Colonic mucosa (tissue), 4 donors: ENCODE results near the gene PKD2. TPM values are rescaled to one million over a fixed set of nuclear protein-coding genes. Genes with fewer than 3 reads are reported as not detected.

Source experiments
- DNase-seq: peaks from one replicate; pipeline ENCODE4 v3.0.0-alpha.2; 2020
- H3K27ac ChIP-seq: fragments of 200-600 bp; one replicate; pipeline ENCODE4 v1.8.0; 2021
- H3K27me3 ChIP-seq: fragments of 200-600 bp; one replicate; pipeline ENCODE4 v1.8.0; 2021
- H3K36me3 ChIP-seq: fragments of 200-600 bp; one replicate; pipeline ENCODE4 v1.8.0; 2021
- H3K4me1 ChIP-seq: fragments of 200-600 bp; one replicate; pipeline ENCODE4 v1.8.0; 2021; ENCODE audit warnings: mild to moderate bottlenecking
- H3K4me3 ChIP-seq: fragments of 200-600 bp; one replicate; pipeline ENCODE4 v1.8.0; 2021
- H3K9ac ChIP-seq, 2 donors: one replicate each; pipeline ENCODE4 v1.7.0; 2013; ENCODE audit warnings: control low read depth in 2 of 2, low read depth in 2 of 2, low read length in 2 of 2
- H3K9me3 ChIP-seq: fragments of 200-600 bp; one replicate; pipeline ENCODE4 v1.8.0; 2021
- intact Hi-C: fragments of 100-400 bp; cut with DNase I; formaldehyde crosslinking; loops from one replicate; pipeline ENCODE4 v1.14.1; 2022
- total RNA-seq, 2 donors: library from RNA; stranded (reverse); fragmentation: NEBNext Ultra II Directional in 1 of 2; extraction: Animal tissue kit (Norgen Biotek cat#: 25700) in 1 of 2; gene quantifications; one replicate each; pipeline ENCODE4 v1.2.1, GENCODE V29; 2021
- TF ChIP-seq, protein P1 (sequence below): fragments of 200-600 bp; IDR thresholded peaks from one replicate; pipeline ENCODE4 v1.8.0; 2022; ENCODE audit warnings: antibody characterized with exemption, mild to moderate bottlenecking
- donor health status: healthy.
- donor health status: DM: no; HTN: no; CAD: no.
- donor health status: DM: no; HTN: no; CAD: no.

PKD2 gene
- total RNA-seq, 2 donors from 2014 or later, result 5.9 to 9.2 TPM

DNA sequence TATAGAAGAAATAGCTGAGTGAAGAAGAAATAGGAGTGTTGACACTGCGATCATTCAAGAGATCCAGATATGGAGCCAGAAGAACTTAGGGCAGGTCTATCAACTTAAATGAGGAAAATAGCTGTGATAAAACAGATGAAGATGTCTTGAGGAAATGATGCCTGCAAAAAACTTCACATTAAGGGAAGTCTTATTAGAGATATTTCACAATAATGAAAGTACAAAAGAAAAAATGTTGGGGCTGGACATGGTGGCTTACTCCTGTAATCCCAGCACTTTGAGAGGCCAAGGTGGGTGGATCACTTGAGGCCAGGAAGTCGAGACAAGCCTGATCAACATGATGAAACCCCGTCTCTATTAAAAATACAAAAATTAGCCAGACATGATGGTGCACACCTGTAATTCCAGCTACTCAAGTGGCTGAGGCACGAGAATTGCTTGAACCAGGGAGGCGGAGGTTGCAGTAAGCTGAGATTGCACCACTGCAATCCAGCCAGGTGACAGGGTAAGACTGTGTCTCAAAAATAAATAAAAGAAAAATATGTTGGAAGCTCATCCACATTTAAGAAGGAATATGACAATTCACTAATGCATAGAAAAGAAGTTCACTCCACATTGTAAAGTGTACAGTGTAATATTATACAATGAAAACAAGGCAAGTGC is 56.3 kb downstream of the PKD2 start:
- Histone ChIP-seq H3K27ac (no peak overlapping the region), H3K9ac (no peak overlapping the region), H3K9me3 (no peaks in the 10 kb centered on the region), H3K4me3 (no peak overlapping the region), H3K27me3 (no peaks in the 10 kb centered on the region), H3K36me3 (no peaks in the 10 kb centered on the region), H3K4me1 (no peaks in the 10 kb centered on the region)
- TF ChIP-seq, protein P1, sequence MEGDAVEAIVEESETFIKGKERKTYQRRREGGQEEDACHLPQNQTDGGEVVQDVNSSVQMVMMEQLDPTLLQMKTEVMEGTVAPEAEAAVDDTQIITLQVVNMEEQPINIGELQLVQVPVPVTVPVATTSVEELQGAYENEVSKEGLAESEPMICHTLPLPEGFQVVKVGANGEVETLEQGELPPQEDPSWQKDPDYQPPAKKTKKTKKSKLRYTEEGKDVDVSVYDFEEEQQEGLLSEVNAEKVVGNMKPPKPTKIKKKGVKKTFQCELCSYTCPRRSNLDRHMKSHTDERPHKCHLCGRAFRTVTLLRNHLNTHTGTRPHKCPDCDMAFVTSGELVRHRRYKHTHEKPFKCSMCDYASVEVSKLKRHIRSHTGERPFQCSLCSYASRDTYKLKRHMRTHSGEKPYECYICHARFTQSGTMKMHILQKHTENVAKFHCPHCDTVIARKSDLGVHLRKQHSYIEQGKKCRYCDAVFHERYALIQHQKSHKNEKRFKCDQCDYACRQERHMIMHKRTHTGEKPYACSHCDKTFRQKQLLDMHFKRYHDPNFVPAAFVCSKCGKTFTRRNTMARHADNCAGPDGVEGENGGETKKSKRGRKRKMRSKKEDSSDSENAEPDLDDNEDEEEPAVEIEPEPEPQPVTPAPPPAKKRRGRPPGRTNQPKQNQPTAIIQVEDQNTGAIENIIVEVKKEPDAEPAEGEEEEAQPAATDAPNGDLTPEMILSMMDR, result no peak
- intact Hi-C loops, result no loop called here
- DNase-seq, result no peak

DNA sequence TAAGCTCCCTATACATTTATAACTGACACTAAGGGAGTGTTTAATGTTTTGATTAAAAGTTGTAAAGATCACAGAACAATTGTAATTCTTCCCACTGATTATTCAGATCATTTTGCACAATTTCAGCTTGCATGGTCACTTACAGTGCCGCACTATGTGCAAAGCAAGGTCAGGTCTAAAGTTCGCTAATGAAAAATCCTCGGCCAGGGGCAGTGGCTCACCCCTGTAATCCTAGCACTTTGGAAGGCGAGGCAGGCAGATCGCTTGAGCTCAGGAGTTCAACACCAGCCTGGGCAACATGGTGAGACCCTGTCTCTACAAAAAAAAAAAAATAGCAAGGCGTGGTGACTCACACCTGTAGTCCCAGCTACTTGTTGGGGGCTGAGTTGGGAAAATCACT is 57.0 kb downstream of the PKD2 start:
- H3K4me3 ChIP-seq, result no peak overlapping the region
- H3K27ac ChIP-seq, result no peak overlapping the region
- no peak for DNase-seq
- no peaks in the 10 kb centered on the region for H3K4me1 ChIP-seq
- no peaks in the 10 kb centered on the region for H3K9me3 ChIP-seq
- H3K36me3 ChIP-seq, result no peaks in the 10 kb centered on the region
- TF ChIP-seq, protein P1, result no peak
- intact Hi-C loops, result no loop called here
- H3K27me3 ChIP-seq, result no peaks in the 10 kb centered on the region
- no peak overlapping the region for H3K9ac ChIP-seq

DNA sequence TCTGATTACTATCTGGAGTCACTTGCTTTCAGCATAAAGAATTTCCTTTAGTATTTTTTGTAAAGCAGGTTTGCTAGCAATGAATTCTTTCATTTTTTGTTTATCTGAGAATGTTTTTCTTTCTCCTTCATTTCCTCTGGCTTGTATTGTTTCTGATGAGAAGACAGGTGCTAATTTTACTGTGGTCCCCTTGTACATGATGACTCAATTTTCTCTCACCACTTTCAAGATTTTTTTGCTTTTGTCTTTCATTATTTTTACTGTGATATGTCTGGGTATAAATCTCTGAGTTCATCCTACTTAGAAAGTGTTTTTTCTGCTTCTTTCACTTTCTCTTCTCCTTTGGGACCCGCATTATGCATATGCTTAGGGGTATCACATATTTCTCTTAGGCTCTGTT is 62.6 kb downstream of the PKD2 start:
- H3K36me3 ChIP-seq, result no peaks in the 10 kb centered on the region
- no peak overlapping the region for H3K27ac ChIP-seq
- no peaks in the 10 kb centered on the region for H3K27me3 ChIP-seq
- TF ChIP-seq, protein P1, result no peak
- intact Hi-C loops, result no loop called here
- H3K4me1 ChIP-seq, result no peaks in the 10 kb centered on the region
- H3K4me3 ChIP-seq, result no peak overlapping the region
- H3K9me3 ChIP-seq, result no peaks in the 10 kb centered on the region
- no peak overlapping the region for H3K9ac ChIP-seq
- DNase-seq, result no peak

DNA sequence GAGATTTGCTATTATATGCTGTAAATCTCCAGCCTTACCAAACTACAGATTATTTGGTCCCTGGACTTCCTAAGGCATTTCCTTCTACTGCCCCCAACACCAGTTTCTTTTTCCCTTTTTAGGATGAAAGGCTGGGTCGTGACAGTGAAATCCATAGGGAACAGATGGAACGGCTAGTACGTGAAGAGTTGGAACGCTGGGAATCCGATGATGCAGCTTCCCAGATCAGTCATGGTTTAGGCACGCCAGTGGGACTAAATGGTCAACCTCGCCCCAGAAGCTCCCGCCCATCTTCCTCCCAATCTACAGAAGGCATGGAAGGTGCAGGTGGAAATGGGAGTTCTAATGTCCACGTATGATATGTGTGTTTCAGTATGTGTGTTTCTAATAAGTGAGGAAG is 67.9 kb downstream of the PKD2 start:
- intact Hi-C loops, result no loop called here
- no peaks in the 10 kb centered on the region for H3K27me3 ChIP-seq
- DNase-seq, result no peak

DNA sequence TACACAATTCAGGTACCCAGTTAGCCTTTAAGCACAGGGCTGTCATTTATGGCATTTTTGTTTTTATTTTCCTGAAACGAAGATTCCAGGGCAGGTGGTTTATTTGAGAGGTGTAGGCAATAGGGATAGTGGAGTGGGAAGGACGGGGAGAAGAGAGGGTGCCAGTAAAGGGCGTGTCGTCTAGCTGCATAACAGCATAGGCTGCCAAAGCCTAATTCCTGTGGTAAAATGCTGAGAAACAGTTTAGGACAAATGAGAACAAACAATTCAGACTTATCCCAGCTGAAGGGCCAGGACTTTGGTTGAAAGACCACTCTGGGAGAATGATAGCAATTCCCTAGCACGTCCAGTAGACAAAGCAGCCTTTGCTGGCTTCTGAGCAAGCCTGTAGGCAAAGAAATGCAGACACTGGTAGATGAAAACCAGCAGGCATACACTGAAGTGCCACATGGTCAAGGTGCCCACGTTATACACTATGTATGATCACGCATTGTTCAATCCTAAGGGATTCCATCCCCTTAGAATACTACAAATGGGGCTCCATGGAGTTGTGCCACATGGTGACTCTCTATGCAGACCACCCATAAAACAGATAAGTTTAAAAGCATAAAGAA is 70.6 kb downstream of the PKD2 start:
- intact Hi-C loops, result no loop called here
- Histone ChIP-seq H3K36me3 (no peaks in the 10 kb centered on the region), H3K4me3 (no peak overlapping the region), H3K9ac (no peak overlapping the region), H3K4me1 (no peaks in the 10 kb centered on the region), H3K27ac (no peak overlapping the region), H3K27me3 (no peaks in the 10 kb centered on the region), H3K9me3 (no peaks in the 10 kb centered on the region)
- no peak for DNase-seq
- TF ChIP-seq, protein P1, result no peak

More for the DNA sequence above, 67.9 kb downstream of the PKD2 start:
- Histone ChIP-seq H3K9ac (no peak overlapping the region), H3K4me3 (no peak overlapping the region), H3K4me1 (no peaks in the 10 kb centered on the region), H3K27ac (no peak overlapping the region), H3K9me3 (no peaks in the 10 kb centered on the region), H3K36me3 (no peaks in the 10 kb centered on the region)
- TF ChIP-seq, protein P1, result no peak
